Measurements from ENCODE around the gene MYO5B.
A peak's percentile ranks its signal among the peaks of the same experiment; 100 is the strongest.

Gene MYO5B

GRCh38 chr18:50209311-50209710 is 14.4 kb upstream of the MYO5B start:
- H3K4me3 ChIP-seq (ENCODE audit: low read depth, low read length), result no peak overlapping the region
- in situ Hi-C loops (cut with HindIII; ENCODE audit: low sequenced_read_pairs), result no loop called here
- no peak for TF ChIP-seq CTCF (IDR thresholded peaks at IDR 0.05; ENCODE audit: low read depth, low read length, missing control alignments)
- no peak for DNase-seq (ENCODE audit: low read depth)

GRCh38 chr18:50207722-50208121 is 12.8 kb upstream of the MYO5B start:
- no peak for DNase-seq (ENCODE audit: low read depth)
- TF ChIP-seq CTCF (IDR thresholded peaks at IDR 0.05; ENCODE audit: low read depth, low read length, missing control alignments), result no peak
- no peak overlapping the region for H3K4me3 ChIP-seq (ENCODE audit: low read depth, low read length)
- in situ Hi-C loops (cut with HindIII; ENCODE audit: low sequenced_read_pairs), result no loop called here

GRCh38 chr18:50203801-50204604 is 9.1 kb upstream of the MYO5B start:
- peak; percentile 16 for DNase-seq (ENCODE audit: low read depth)
- H3K4me3 ChIP-seq (ENCODE audit: low read depth, low read length), result no peak overlapping the region
- in situ Hi-C loops (cut with HindIII; ENCODE audit: low sequenced_read_pairs), result no loop called here
- peak; percentile 73 for TF ChIP-seq CTCF (IDR thresholded peaks at IDR 0.05; ENCODE audit: low read depth, low read length, missing control alignments)

- TF ChIP-seq CTCF (IDR thresholded peaks at IDR 0.05; ENCODE audit: low read depth, low read length, missing control alignments), result no peak
- DNase-seq (ENCODE audit: low read depth), result no peak
- in situ Hi-C loops (cut with HindIII; ENCODE audit: low sequenced_read_pairs), result no loop called here
Observed at GRCh38 chr18:50201476-50202018, 6.6 kb upstream of the MYO5B start.

GRCh38 chr18:50199921-50200320 is 5.0 kb upstream of the MYO5B start:
- no peak overlapping the region for H3K4me3 ChIP-seq (ENCODE audit: low read depth, low read length)
- DNase-seq (ENCODE audit: low read depth), result no peak
- TF ChIP-seq CTCF (IDR thresholded peaks at IDR 0.05; ENCODE audit: low read depth, low read length, missing control alignments), result no peak
- in situ Hi-C loops (cut with HindIII; ENCODE audit: low sequenced_read_pairs), result no loop called here

More at GRCh38 chr18:50201476-50202018, 6.6 kb upstream of the MYO5B start:
- H3K4me3 ChIP-seq (ENCODE audit: low read depth, low read length), result no peak overlapping the region

GRCh38 chr18:50199346-50199855 is 4.5 kb upstream of the MYO5B start:
- in situ Hi-C loops (cut with HindIII; ENCODE audit: low sequenced_read_pairs), result no loop called here
- DNase-seq (ENCODE audit: low read depth), result no peak
- no peak overlapping the region for H3K4me3 ChIP-seq (ENCODE audit: low read depth, low read length)
- TF ChIP-seq CTCF (IDR thresholded peaks at IDR 0.05; ENCODE audit: low read depth, low read length, missing control alignments), result no peak
